ENCODE results near the gene SHKBP1. TPM values are rescaled to one million over a fixed set of nuclear protein-coding genes. Genes with fewer than 3 reads are reported as not detected.

The SHKBP1 gene
- total and polyA plus RNA-seq, 2 of the 13 experiments (the other 11 are each of a cell fraction or from before 2014, with no cell fraction given) = 16.2 to 17.4 TPM

GRCh38 chr19:40576585-40577451 lies at the start of gene SHKBP1 (continued):
- no peak for TF ChIP-seq ZNF781 (CRISPR knock-in tag; IDR thresholded peaks at IDR 0.05; ENCODE audit: borderline replicate concordance, not compliant biosample characterization)
- TF ChIP-seq ZFP82 (CRISPR knock-in tag; IDR thresholded peaks at IDR 0.05; ENCODE audit: borderline replicate concordance) = 0 out of 2 replicates have a peak, but pooled peaks have one; percentile 63
- no peak for TF ChIP-seq FOXM1 (CRISPR knock-in tag; IDR thresholded peaks at IDR 0.05)
- peak; percentile 32; the same call in 1 of the 2 replicates for TF ChIP-seq SP5 (CRISPR knock-in tag; IDR thresholded peaks at IDR 0.05; ENCODE audit: borderline replicate concordance, low read depth)
- no peak for TF ChIP-seq SP1 (IDR thresholded peaks at IDR 0.05)
- TF ChIP-seq SP1 (CRISPR knock-in tag; IDR thresholded peaks at IDR 0.05) = peak; percentile 93
- no peak for TF ChIP-seq RFX1 (IDR thresholded peaks at IDR 0.05)
- TF ChIP-seq FOXA1 (IDR thresholded peaks at IDR 0.05) = no peak
- TF ChIP-seq FOXA1 (CRISPR knock-in tag; IDR thresholded peaks at IDR 0.05) = no peak
- TF ChIP-seq IKZF4 (CRISPR knock-in tag; IDR thresholded peaks at IDR 0.05; ENCODE audit: borderline replicate concordance, low read depth, not compliant biosample characterization) = no peak
- peak; percentile 18 for TF ChIP-seq XRCC5 (optimal IDR thresholded peaks at IDR 0.05; ENCODE audit: low read length)
- TF ChIP-seq ZNF354B (CRISPR knock-in tag; IDR thresholded peaks at IDR 0.05) = 0 out of 2 replicates have a peak, but pooled peaks have one; percentile 31
- peak; percentile 27; the same call in 1 of the 2 replicates for TF ChIP-seq ISL2 (CRISPR knock-in tag; IDR thresholded peaks at IDR 0.05)
- no peak for TF ChIP-seq ZSCAN31 (CRISPR knock-in tag; IDR thresholded peaks at IDR 0.05; ENCODE audit: low read depth)
- no peak for TF ChIP-seq ZSCAN5A (CRISPR knock-in tag; IDR thresholded peaks at IDR 0.05; ENCODE audit: borderline replicate concordance)
- TF ChIP-seq SAP130 (CRISPR knock-in tag; IDR thresholded peaks at IDR 0.05; ENCODE audit: low read depth) = peak; percentile 85
- TF ChIP-seq PBX3 (CRISPR knock-in tag; IDR thresholded peaks at IDR 0.05; ENCODE audit: borderline replicate concordance) = peak; percentile 94; the same call in 1 of the 2 replicates
- TF ChIP-seq, protein P1, sequence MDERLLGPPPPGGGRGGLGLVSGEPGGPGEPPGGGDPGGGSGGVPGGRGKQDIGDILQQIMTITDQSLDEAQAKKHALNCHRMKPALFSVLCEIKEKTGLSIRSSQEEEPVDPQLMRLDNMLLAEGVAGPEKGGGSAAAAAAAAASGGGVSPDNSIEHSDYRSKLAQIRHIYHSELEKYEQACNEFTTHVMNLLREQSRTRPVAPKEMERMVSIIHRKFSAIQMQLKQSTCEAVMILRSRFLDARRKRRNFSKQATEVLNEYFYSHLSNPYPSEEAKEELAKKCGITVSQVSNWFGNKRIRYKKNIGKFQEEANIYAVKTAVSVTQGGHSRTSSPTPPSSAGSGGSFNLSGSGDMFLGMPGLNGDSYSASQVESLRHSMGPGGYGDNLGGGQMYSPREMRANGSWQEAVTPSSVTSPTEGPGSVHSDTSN (CRISPR knock-in tag; IDR thresholded peaks at IDR 0.05) = peak; percentile 96
- TF ChIP-seq GABPB1 (CRISPR knock-in tag; IDR thresholded peaks at IDR 0.05) = peak; percentile 93
- TF ChIP-seq POLR2G (IDR thresholded peaks at IDR 0.05; ENCODE audit: low read depth, low read length) = peak; percentile 77
- no peak for TF ChIP-seq ZNF891 (CRISPR knock-in tag; IDR thresholded peaks at IDR 0.05)
- TF ChIP-seq MED13 (CRISPR knock-in tag; IDR thresholded peaks at IDR 0.05) = no peak
- TF ChIP-seq TRIM24 (CRISPR knock-in tag; IDR thresholded peaks at IDR 0.05) = no peak
- TF ChIP-seq PHF8 (CRISPR knock-in tag; IDR thresholded peaks at IDR 0.05) = peak; percentile 63; the same call in 1 of the 2 replicates
- peak; percentile 62 for TF ChIP-seq ASH2L (IDR thresholded peaks at IDR 0.05; ENCODE audit: insufficient read length, low read depth, low read length)
- no peak for TF ChIP-seq NR2C2 (CRISPR knock-in tag; IDR thresholded peaks at IDR 0.05; ENCODE audit: borderline replicate concordance)
- TF ChIP-seq, protein P2, sequence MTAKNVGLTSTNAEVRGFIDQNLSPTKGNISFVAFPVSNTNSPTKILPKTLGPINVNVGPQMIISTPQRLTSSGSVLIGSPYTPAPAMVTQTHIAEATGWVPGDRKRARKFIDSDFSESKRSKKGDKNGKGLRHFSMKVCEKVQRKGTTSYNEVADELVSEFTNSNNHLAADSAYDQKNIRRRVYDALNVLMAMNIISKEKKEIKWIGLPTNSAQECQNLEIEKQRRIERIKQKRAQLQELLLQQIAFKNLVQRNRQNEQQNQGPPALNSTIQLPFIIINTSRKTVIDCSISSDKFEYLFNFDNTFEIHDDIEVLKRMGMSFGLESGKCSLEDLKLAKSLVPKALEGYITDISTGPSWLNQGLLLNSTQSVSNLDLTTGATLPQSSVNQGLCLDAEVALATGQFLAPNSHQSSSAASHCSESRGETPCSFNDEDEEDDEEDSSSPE (CRISPR knock-in tag; IDR thresholded peaks at IDR 0.05) = peak; percentile 34; the same call in 1 of the 2 replicates
